ENCODE results near the gene ASXL3. TPM values are rescaled to one million over a fixed set of nuclear protein-coding genes. Genes with fewer than 3 reads are reported as not detected.

ASXL3 gene
- polyA plus RNA-seq, 4 donors: 5.4 to 7.2 (median 6.0) TPM

DNA sequence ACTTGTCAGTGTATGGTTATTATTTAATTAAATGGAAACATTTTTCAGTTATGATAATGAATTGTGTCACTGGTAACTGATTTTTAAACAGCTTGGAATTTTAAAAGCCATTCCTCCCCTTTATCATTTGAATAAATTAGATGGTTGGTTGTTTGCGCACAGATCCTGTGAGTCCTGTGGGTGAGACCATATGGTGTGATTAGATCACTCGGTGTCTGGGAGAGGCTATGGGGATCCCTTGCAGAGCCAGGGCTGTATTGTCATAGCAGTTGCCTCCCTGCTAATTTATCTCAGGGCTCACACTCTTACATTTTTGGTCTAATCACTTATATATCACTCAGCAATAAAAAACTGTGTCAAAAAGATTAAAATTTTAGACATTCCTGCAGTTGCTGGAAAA is 133.5 kb downstream of the ASXL3 start:
- DNase-seq (ENCODE audit: low read depth in 4 of 4, low spot score in 2 of 4): no peak

DNA sequence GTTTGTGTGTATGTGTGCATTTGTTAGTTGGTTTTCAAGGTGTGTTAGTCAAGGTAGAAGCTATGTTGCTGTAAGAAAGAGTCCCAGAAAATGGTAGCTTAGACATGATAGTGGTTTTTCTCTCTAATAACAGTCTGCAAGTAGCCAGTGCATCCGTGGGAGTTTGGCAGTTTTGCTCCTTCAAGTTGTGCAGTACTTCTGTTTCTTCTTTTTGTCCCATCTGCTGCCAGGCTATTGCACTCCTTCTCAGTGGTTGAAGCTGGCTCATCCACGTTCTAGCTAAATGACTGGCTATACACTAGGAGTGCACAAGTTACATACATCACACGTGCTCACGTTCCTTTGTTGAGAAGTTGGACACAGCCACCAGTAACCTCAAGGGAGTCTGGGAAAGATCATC is 134.7 kb downstream of the ASXL3 start:
- DNase-seq (ENCODE audit: low read depth in 4 of 4, low spot score in 2 of 4): no peak

DNA sequence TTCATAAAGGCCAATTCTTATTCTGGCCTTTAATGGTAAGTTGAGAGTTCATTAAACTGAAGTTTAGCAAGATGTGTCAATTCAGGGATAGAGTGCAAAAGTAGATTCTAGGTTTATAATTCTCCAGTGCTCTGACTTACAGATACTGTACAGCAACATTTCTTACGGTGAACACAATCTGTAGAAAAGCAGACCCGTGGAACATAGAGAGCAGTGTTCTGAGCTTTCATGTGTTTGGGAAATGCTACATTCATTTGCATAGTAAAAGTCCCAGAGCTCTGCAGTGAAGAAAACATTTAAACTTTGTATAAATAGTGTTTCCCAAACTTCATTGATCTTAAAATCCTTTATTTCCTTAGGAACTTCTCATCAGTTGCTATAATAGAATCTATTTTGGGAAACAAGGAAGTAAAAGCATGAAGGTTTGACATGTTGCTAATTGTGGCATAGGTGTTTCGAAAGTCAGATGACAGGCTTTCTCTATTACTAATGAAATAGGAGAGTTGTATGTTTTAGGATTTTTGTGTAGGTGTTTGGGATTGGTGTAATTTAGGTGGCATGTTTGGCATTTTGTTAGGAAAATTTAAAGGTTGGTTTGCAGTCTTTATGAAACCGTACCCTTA is 138.2 kb downstream of the ASXL3 start:
- no peak for DNase-seq (ENCODE audit: low read depth in 4 of 4, low spot score in 2 of 4)

DNA sequence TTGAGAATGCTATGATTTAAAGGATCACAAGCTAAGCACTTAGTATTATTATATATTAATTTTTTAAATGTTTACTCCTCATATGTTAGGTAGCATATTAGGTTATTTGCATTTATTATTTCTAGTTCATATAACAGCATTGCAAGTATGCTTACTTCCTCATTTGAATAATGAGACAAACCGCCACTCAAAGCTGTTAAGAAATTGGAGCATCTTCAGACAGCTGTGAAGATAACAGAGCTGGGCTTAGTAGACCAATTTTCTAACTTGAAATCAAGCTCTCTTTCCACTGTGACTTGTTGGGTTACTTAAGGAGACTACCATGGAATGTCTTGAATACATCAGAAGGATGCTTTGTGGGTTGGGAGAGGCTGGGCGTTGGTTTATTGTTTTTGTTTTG is 139.3 kb downstream of the ASXL3 start:
- DNase-seq (ENCODE audit: low read depth in 4 of 4, low spot score in 2 of 4): no peak

DNA sequence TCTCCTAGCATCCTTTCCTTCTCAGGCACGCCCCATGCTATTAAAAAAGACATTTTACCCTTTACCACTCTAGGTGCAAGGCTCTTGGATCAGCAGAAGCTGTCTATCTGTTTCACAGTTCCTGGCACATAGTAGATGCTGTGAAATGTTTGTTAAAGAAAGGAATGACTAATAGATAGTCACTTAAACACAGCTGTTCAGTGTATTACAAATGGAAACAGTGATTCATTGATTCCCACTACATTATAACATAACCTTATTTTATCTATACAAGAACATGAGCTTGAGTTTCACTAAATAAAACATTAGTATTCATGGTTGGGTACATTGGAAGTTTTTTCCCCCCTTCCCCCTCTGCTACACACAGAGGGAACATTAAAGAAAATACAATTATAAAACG is 142.1 kb downstream of the ASXL3 start:
- DNase-seq (ENCODE audit: low read depth in 4 of 4, low spot score in 2 of 4): no peak

DNA sequence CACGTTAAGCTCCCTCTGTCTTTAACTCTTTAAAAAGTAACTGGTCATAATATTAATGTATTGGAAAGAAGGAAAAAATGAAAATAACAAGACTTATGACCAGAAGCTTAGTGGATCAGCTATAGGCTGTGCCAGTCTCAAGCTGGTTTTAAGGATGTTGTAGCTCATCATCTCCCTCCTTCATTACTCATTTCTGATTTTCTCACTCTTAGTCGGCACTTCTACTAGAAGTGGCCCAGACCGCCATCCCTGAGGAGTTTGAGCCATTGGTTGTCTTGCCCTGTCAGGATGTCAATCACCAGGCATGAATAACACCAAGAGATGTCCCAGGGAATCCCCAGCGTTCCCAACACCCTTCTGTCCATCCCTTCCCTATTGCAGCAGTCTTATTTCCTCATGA is 151.5 kb downstream of the ASXL3 start:
- DNase-seq (ENCODE audit: low read depth in 4 of 4, low spot score in 2 of 4): no peak

DNA sequence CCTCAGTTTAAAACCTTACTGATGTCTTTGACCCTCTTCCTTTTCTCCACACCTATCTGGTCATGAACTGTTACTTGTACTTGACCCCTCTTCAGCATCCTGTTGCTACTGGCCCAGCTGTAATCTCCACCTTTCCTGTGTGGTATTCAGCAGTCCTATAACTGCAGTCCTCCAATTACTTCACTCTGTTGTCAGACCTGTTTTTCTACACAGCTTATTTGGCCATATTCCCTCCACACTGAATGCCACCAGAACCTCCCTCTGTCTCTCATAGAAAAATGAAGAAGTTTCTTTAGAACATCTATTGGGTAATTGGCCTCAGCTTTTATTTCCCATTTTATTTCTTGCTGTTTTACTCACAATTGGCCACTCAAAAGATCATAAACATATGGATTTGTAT is 155.4 kb downstream of the ASXL3 start:
- DNase-seq (ENCODE audit: low read depth in 4 of 4, low spot score in 2 of 4): no peak

DNA sequence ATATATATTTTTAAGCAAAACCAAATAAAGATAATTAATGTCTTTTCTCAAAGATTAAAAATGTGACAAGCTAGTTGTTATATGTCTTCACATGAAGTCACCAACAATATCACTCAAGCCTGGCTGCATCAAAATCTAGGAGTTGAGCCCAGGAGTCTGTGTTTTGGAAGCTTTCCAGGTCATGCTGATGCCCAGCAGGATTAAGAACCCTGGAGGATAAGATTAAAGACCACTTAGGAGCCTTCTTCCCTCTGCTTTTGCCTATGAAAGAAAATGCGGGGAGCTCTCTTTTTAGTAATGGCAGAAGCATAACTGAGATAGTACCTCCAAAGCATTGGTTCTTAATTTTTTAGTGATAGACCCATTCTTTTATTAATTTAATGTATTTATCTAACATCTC is 157.4 kb downstream of the ASXL3 start:
- DNase-seq (ENCODE audit: low read depth in 4 of 4, low spot score in 2 of 4): no peak

DNA sequence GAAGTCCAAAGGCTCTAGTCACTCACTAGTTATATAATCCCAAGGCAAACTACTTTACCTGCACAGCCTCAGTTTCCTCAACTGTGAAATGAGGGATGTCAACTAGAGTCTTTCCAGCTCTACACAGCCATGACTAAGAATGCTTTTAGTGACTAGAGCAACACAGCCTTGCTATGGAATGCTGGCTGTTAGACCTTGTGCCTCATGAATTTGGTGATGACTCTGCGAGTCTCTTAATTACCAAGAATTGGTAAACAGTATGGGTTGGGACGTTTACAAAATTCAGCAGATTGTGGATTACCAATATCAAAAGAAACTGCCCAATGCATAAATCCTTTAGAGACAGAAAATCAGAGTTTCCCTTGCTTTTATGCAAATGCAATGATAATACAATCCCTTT is 163.7 kb downstream of the ASXL3 start:
- no peak for DNase-seq (ENCODE audit: low read depth in 4 of 4, low spot score in 2 of 4)

DNA sequence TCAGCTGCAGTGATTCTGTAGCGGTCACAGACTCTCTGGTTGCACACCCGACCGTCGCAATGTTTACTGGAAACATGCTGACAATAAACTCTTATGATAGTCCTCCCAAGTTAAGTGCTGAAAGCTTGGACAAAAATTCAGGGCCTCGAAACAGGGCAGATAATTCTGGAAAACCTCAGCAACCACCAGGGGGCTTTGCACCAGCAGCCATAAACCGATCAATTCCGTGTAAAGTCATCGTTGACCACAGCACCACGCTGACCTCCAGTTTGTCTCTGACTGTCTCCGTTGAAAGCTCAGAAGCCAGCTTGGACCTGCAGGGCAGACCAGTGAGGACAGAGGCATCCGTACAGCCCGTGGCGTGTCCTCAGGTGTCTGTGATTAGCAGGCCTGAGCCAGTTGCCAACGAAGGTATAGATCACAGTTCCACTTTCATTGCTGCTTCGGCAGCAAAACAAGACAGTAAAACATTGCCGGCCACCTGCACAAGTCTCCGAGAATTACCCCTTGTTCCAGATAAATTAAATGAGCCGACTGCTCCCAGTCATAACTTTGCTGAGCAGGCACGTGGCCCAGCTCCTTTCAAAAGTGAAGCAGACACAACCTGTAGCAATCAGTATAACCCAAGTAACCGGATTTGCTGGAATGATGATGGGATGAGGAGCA is 166.1 kb downstream of the ASXL3 start:
- no peak for DNase-seq (ENCODE audit: low read depth in 4 of 4, low spot score in 2 of 4)

DNA sequence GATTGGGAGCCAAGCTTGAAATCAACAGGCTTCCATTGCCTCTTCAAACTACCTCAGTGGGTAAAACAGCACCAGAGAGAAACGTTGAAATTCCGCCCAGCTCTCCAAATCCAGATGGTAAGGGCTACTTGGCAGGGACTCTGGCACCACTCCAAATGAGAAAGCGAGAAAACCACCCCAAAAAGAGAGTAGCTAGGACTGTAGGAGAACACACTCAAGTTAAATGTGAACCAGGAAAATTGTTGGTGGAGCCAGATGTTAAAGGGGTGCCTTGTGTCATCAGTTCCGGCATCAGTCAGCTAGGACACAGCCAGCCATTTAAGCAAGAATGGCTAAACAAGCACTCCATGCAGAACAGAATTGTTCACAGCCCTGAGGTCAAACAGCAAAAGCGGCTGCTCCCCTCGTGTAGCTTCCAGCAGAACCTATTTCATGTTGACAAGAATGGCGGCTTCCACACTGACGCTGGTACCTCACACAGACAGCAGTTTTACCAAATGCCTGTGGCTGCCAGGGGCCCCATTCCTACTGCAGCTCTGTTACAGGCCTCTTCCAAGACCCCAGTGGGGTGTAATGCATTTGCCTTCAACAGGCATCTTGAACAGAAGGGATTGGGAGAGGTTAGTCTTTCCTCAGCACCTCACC is 167.3 kb downstream of the ASXL3 start:
- DNase-seq (ENCODE audit: low read depth in 4 of 4, low spot score in 2 of 4): no peak

DNA sequence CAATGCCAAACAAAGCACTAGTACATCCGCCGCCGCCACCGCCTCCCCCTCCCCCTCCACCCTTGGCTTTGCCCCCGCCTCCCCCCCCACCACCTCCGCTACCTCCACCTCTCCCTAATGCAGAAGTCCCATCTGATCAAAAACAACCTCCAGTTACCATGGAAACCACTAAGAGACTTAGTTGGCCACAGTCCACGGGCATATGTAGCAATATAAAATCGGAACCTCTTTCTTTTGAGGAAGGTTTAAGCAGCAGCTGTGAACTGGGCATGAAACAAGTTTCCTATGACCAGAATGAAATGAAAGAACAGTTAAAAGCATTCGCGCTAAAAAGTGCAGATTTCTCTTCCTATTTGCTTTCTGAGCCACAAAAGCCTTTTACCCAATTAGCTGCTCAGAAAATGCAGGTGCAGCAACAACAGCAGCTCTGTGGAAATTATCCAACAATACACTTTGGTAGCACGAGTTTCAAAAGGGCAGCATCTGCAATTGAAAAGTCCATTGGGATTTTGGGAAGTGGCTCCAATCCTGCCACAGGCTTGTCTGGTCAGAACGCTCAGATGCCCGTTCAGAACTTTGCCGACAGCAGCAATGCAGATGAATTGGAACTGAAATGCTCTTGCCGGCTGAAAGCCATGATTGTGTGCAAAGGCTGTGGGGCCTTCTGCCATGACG is 168.0 kb downstream of the ASXL3 start:
- DNase-seq (ENCODE audit: low read depth in 4 of 4, low spot score in 2 of 4): no peak

DNA sequence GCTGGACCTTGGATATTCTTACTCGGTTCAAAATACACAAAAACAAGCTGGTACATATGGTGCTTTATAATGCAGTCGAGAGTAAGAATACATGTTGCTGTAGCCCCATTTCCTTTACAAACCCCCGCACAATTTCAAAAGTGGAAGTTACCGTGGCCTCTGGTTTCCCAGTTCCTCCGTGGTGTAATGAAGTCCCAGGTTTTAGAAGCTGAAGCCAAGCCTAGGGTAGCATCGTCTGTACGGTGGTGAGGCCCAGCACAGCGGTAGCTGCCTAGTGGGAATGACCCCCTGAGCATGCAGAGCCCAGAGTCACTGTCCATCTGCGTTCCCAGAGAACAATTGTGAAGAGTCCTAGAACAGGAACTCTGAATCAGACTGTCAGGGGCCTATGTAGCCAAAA is 171.8 kb downstream of the ASXL3 start:
- DNase-seq (ENCODE audit: low read depth in 4 of 4, low spot score in 2 of 4): no peak

DNA sequence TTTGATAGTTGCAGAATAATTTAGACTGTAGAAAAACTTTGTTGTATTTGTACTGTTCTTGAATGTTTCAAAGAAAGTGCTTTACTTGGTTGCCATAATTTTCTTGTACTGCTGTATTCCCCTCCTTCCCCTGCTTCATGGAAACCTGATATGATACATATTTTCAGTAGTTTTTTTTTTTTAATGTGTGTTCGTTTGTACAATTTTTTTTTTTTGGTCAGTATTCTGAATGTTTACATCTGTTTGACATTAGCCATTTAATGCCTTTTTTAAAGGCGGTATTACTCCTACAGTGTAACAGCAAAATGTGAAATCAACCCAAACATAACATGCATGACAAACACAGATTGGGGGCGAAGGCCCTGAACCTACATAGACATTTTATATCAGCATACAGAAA is 172.3 kb downstream of the ASXL3 start:
- DNase-seq (ENCODE audit: low read depth in 4 of 4, low spot score in 2 of 4): no peak

DNA sequence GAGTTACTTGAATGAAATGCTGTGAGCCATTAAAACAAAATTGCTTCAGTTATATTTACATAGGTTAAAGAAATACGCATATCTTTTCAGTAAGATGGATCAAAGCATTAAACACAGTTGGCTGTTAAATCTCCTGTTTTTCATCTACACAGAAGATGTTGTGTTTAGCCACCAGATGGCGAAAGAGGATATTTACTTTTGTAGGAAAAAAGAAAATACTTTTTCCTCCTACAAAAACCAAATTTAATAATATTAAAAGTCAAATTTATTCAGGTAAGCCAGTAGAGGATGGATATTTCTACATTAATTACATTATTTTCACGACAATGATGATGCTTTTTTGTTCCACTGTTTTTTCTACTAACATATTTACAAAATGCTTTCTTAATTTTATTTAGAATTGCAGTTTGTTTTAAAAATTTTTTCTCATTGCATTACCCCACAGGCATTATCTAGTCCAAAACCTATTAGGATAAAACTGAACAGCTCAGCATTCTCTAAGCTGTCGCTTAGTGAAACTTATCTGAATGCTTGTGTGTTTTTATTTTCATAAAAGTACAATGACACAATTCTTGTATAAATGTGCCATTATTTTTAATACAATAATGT is 173.7 kb downstream of the ASXL3 start:
- DNase-seq (ENCODE audit: low read depth in 4 of 4, low spot score in 2 of 4): no peak

DNA sequence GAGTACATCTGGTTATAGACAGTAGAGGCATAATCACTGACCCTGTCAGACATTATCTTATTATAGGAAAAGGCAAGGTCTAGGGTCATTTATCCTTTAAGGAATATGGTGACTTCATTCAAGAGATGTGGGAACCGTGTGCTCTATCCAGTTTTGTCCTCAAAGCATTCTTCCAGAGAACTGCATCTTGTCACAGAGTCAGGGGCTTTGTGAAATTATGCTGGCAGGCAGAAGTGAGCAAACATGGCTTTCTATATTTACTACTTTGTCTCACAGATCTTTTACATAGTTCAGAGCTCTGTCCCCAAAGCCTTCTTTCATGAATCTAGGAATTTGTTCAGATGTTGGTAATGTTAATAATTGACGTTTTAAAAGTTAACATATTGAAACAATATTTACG is 177.4 kb downstream of the ASXL3 start:
- no peak for DNase-seq (ENCODE audit: low read depth in 4 of 4, low spot score in 2 of 4)

DNA sequence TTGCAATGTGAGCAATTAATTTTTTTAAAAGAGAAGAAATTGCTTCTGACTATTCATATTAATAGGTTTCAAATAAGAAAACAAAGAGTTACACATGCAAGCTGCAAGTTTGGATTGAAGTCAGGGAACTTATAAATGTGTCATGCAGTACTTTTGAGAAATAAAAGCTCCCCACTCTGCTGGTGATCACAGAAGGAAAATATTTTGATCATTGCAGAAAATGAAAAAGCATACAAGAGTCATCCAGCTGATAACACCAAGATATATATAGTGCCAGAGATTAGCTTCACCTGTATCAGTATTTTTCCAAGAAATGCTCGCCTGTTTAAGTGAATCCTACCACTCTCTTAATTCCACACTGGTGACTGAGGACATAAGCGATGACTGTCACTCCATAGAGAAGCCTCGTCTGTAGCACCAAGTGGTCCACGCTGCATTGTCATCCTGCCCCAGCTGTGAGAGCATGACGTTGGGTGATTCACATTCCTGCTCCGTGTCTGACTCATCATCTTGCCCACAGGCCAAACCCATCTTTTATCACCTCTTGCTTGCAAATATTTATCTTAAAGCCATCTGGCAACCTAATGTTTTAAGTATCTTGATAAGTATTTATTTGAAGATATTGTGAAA is 178.0 kb downstream of the ASXL3 start:
- DNase-seq (ENCODE audit: low read depth in 4 of 4, low spot score in 2 of 4): no peak

DNA sequence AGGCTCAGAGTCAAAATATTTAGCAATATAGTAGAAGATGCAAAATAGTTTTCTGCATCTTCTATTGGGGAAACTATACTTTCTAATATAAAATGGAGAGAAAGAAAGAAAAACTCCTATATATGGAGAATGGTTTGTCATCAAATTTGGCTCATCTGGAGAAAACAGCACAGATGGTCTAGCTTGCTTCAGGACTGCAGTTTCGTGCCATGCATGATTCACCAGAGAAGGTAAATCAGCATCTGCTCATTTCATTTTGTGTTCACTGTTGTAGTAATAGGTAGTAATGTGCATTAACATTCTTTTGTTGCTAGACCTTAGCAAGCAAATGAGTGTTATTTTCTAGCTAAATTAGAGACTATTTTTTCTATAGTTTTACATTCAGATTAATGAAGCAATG is 179.0 kb downstream of the ASXL3 start:
- no peak for DNase-seq (ENCODE audit: low read depth in 4 of 4, low spot score in 2 of 4)

DNA sequence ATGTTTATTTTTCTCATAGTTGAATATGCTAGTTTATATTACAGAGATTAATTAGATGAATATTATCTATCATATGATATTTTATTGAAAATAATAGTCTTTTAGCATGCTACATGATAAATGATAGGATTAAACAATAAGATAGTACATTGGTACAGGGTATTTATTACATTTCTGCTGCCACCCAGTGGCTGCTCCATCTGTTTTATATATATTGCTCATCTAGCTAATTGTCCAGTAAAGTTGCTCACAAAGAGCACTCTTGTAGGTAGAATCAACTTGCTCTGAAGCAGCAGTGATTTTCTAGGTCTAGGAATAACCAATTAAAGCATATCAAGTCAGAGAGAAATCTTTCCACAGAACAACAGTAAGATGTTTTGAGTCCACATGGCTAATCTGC is 183.3 kb downstream of the ASXL3 start:
- no peak for DNase-seq (ENCODE audit: low read depth in 4 of 4, low spot score in 2 of 4)

DNA sequence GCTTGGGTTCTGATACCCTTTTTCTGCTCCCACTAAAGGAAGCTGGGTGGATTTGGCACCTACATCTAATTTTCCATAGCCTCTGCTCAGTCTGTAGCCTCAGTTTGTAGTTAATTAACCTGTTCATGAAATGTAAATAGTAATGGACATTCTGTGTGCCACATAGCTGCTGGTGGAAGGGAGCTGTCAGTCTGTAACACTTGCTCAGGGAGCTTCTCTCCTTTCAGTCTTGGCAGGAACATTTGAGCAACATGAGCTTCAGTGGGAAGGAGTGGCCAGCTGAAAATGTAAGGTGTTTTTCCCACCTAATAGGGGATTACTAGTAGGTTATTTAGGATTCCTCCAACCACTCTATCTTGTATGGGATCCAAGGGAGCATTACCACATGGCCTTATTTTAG is 203.4 kb downstream of the ASXL3 start:
- no peak for DNase-seq (ENCODE audit: low read depth in 4 of 4, low spot score in 2 of 4)

All from left renal cortex interstitium (tissue), 4 donors.